HG03159 (cell line): ENCODE data around the gene MSI2.

Source experiments
- ATAC-seq: cut with Tn5 transposase; IDR thresholded peaks from one replicate; pipeline ENCODE4 v1.9.1; 2021; ENCODE audit warnings: mild to moderate bottlenecking, moderate library complexity; ENCODE audit not compliant: unreplicated experiment

The MSI2 gene

GRCh38 chr17:57468932-57469775 is 212.8 kb downstream of the MSI2 start:
- peak; percentile 54 for ATAC-seq

DNA sequence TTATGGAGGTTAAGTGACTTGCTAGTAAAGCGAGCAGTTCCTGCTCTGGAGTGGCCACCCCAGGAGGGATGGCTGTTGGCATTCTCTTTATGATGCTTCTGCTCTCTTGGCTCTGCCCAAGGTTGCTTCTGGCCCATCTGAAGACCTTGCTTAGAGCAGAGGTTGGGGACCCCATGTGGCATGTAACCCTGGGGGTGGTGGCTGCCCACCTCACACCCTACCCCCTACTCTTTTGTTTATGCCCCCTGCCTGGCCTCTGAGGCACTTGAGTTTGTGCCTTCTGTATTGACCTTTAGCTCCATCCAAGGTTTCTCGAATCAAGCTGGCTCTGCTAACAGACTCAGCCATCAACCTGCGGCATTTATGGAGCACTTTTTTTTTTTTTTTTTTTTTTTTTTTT is 214.6 kb downstream of the MSI2 start:
- no peak for ATAC-seq

GRCh38 chr17:57471868-57472368 is 215.6 kb downstream of the MSI2 start:
- no peak for ATAC-seq

GRCh38 chr17:57475796-57476195 is 219.5 kb downstream of the MSI2 start:
- ATAC-seq = no peak

- ATAC-seq = no peak
These were observed 221.4 kb downstream of the MSI2 start for GRCh38 chr17:57477522-57478362.

DNA sequence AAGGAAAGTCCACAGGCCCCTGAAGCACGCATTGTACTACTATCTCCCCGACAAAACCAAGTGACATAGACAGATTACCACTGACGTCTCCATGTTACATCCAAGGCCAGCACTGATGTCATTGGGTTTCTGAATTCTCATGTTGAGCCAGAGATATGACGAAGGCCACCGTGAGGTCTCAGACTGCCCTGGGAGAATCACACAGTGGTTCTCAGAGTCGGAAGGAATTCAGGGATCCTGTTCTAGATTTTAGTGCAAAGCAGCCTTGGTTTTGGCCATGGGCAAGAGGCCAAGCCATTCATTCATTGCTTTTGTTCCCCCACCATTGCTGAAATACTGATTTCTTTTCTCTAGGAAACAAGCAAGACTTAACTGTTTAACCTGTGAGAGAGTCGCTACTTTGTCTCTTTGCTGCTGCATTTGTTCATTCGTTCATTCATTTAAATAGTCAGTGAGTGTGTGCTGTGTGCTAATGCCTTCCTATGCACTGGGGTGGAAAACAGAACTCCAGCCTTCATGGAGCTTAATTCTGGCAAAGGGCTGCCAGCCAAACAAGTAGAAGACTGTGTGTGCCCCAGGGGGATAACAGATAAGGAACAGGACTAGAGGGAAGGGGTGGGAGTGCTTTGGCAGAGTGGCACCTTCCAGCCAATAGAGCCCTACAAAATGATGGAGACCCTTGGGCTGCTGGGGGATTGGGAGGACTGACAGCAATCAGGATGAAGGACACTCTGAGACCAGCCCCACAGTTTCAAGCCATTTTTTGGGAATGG is 222.3 kb downstream of the MSI2 start:
- ATAC-seq = no peak

DNA sequence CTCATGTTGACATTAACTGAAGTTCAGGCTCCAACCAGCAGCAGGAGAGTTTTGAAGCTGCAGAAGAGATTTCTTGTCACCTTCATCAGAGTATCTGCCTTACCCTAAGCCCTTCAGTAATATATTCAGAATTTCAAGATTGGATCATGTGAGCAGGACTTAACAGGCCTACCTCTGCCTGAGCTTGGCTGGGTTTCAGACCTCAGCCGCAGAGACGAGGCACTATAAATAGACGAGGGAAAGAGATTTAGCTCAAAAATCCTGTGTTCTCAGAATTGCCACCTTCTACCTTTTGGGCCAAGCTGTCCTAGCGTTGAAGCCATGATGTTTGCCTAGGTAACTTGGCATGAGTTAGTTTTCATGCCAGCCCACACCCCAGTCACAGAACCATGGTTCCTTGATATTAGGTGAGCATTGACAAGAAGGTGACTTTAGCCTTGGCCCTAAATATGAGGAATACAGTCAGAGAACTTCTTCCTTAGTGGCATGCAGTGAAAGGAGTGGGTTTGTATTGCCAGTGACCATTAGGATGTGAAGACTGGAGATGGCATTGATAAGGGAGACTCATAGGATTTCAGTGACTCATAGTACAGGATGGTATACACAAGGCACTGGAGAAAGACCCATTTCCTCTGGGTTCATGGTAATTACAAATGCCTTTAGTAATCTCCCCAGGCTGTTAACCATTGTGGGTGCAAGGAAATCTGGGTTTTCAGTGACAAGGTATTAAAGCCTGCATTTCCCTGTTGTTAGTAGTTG is 224.3 kb downstream of the MSI2 start:
- ATAC-seq = no peak

DNA sequence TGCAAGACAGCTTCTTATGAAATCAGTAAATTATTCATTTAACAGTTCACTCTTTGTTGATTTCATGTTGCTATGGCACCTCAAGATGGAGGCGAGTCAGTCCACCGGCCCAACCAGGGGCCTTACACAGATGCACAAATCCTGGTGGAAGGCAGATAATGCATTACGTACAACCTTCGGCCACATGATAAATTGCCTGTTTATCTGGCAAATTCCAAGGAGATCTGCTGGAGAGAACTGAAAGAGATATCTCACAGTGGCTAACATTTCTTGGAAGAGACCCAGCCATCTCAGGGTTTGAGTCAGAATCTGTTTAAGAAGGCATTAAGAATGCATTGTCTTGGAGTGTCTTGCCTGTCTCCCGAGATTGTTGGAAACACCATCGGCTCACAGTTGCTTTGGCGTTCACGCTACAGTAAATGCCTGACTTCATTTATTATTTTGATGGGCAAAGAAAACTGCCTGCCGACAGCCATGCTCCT is 225.6 kb downstream of the MSI2 start:
- ATAC-seq = no peak

- ATAC-seq = no peak
These were observed 226.3 kb downstream of the MSI2 start for GRCh38 chr17:57482657-57483056.

- ATAC-seq = no peak
These were observed 227.9 kb downstream of the MSI2 start for GRCh38 chr17:57484081-57484666.

- no peak for ATAC-seq
These were observed 228.7 kb downstream of the MSI2 start for GRCh38 chr17:57484826-57485565.

- no peak for ATAC-seq
These were observed 229.2 kb downstream of the MSI2 start for GRCh38 chr17:57485566-57485865.

GRCh38 chr17:57485916-57486881 is 229.9 kb downstream of the MSI2 start:
- ATAC-seq = no peak

GRCh38 chr17:57486882-57487301 is 230.6 kb downstream of the MSI2 start:
- no peak for ATAC-seq

GRCh38 chr17:57487573-57487972 is 231.2 kb downstream of the MSI2 start:
- ATAC-seq = no peak

- ATAC-seq = no peak
These were observed 232.5 kb downstream of the MSI2 start for GRCh38 chr17:57488856-57489255.

DNA sequence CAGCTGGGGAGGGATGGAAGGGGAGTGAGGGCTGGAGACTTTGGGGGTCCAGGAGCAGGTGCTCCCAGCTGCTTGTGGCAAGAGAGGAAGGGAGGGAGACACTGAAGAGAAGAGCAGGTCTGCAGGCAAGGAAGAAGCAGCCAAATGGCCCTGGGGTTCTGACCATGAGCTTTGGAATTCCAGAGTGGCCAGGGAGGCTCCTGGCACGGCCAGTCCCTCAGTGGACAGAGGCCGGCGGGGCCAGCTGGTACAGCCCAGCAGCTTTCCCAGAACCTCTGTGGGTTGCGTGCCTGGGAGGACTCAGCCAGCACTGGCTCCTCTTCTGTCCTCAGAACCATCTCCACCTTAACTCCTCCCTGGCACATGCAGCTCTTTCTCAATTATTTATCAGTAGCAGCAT is 233.0 kb downstream of the MSI2 start:
- no peak for ATAC-seq
